Astrocyte (in vitro differentiated cells and primary cell): ENCODE measurements around the gene ENTPD8.

Experiments
- EZH2 ChIP-seq: IDR thresholded peaks from 2 replicates; pipeline ENCODE4 v1.6.1; 2012; ENCODE audit warnings: mild to moderate bottlenecking, low read length, inconsistent platforms; ENCODE audit not compliant: insufficient read depth
- TF ChIP-seq, protein P1 (sequence below): IDR thresholded peaks from 2 replicates; pipeline ENCODE4 v1.5.1; 2011; ENCODE audit warnings: low read depth, mild to moderate bottlenecking, inconsistent platforms, low read length, moderate library complexity; ENCODE audit not compliant: insufficient read depth

DNA sequence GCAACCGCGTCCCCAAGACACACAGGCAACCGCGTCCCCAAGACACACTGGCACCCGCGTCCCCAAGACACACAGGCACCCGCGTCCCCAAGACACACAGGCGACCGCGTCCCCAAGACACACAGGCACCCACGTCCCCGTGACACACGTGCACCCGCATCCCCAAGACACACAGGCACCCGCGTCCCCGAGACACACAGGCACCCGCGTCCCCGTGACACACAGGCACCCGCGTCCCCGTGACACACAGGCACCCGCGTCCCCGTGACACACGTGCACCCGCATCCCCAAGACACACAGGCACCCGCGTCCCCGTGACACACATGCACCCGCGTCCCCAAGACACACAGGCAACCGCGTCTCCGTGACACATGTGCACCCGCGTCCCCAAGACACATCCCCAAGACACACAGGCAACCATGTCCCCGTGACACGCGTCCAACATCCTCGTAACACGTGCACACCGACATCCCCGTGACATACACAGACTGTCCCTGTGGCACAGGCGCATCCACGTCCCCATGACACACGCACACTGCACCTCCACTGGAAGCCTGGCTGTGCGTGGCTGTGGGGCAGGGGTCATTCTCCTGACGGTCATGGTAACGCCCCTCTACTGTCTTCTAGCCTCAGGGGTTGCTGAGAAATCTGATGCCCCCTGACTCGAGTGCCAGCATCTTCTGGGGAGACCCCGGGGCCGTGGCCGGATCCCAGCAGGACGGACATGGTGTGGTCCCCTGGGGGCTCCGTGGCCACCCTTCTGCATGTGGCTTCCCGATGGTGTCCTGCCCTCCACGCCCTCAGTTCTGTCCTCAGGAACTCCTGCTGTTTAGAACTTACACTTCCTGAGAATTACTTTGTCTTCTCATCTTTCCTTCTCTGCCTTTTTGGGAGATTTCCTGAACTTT lies 42.3 kb downstream of the ENTPD8 start:
- TF ChIP-seq, protein P1, sequence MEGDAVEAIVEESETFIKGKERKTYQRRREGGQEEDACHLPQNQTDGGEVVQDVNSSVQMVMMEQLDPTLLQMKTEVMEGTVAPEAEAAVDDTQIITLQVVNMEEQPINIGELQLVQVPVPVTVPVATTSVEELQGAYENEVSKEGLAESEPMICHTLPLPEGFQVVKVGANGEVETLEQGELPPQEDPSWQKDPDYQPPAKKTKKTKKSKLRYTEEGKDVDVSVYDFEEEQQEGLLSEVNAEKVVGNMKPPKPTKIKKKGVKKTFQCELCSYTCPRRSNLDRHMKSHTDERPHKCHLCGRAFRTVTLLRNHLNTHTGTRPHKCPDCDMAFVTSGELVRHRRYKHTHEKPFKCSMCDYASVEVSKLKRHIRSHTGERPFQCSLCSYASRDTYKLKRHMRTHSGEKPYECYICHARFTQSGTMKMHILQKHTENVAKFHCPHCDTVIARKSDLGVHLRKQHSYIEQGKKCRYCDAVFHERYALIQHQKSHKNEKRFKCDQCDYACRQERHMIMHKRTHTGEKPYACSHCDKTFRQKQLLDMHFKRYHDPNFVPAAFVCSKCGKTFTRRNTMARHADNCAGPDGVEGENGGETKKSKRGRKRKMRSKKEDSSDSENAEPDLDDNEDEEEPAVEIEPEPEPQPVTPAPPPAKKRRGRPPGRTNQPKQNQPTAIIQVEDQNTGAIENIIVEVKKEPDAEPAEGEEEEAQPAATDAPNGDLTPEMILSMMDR, result no peak
- TF ChIP-seq EZH2, result no peak
